Gastrocnemius medialis (tissue), 4 donors: Measurements from ENCODE around the gene CIBAR2. TPM values are rescaled to one million over a fixed set of nuclear protein-coding genes. Genes with fewer than 3 reads are reported as not detected.

ENCODE experiments used
- ATAC-seq, 2 donors: fragments of 150-250 bp; one replicate each; pipeline ENCODE4 v1.9.1; 2016
- DNase-seq, 2 donors: peaks; one replicate each; pipeline ENCODE4 v3.0.0-alpha.2; 2019
- H3K27ac ChIP-seq, 4 donors: fragments of 200-600 bp; sonication (generic); 1 replicate in 1 of 4; 2 replicates in 3 of 4; pipeline ENCODE4 v1.5.1; 2016 to 2018; ENCODE audit warnings: mild to moderate bottlenecking in 2 of 4, moderate library complexity in 1 of 4
- H3K27me3 ChIP-seq, 3 donors: fragments of 200-600 bp; sonication (generic) in 2 of 3; 1 replicate in 1 of 3; 2 replicates in 2 of 3; pipeline versions ENCODE4 v1.5.1 to v1.6.0; 2016 to 2019; ENCODE audit warnings: mild to moderate bottlenecking in 1 of 3, moderate library complexity in 1 of 3
- H3K36me3 ChIP-seq, 2 donors: fragments of 200-600 bp; sonication (generic) in 1 of 2; one replicate each; pipeline ENCODE4 v1.5.1; 2017 to 2018
- H3K4me1 ChIP-seq, 2 donors: fragments of 200-600 bp; sonication (generic) in 1 of 2; one replicate each; pipeline ENCODE4 v1.5.1; 2016 to 2017; ENCODE audit warnings: mild to moderate bottlenecking in 2 of 2
- H3K4me3 ChIP-seq, 4 donors: fragments of 200-600 bp; sonication (generic) in 3 of 4; 1 replicate in 1 of 4; 2 replicates in 3 of 4; pipeline ENCODE4 v1.5.1; 2016 to 2019; ENCODE audit warnings: mild to moderate bottlenecking in 2 of 4
- H3K9me3 ChIP-seq, 3 donors: fragments of 200-600 bp; sonication (generic) in 2 of 3; 1 replicate in 1 of 3; 2 replicates in 2 of 3; pipeline ENCODE4 v1.5.1; 2016 to 2019
- CTCF ChIP-seq, 5 experiments: fragments of 450-650 bp in 3 of 5; fragments of 200-600 bp in 2 of 5; sonication (generic) in 2 of 5; IDR thresholded peaks in 4 of 5; conservative IDR thresholded peaks in 1 of 5; 1 replicate in 4 of 5; 2 replicates in 1 of 5; pipeline ENCODE4 v1.5.1; 2016 to 2019; ENCODE audit warnings: antibody characterized with exemption in 5 of 5, mild to moderate bottlenecking in 3 of 5, moderate library complexity in 3 of 5
- POLR2A ChIP-seq, 2 donors: fragments of 450-650 bp; IDR thresholded peaks; one replicate each; pipeline ENCODE4 v1.6.1; 2017; ENCODE audit warnings: antibody characterized with exemption in 2 of 2, mild to moderate bottlenecking in 2 of 2, moderate library complexity in 2 of 2
- in situ Hi-C, 4 donors: fragments of 200-750 bp; cut with MboI; loops; one replicate each; pipeline versions ENCODE4 v1.15.0 to v1.8.0; 2017; ENCODE audit warnings: low sequenced_read_pairs in 4 of 4
- intact Hi-C: fragments of 100-400 bp; cut with DNase I; formaldehyde crosslinking; loops from one replicate; pipeline ENCODE4 v1.15.1; 2023; ENCODE audit warnings: low total_unique reads
- total RNA-seq, 4 donors: library from RNA; depleted of rRNA; stranded (reverse); fragments of >200 nt; gene quantifications; one replicate each; pipeline versions ENCODE4 v1.1.0 to v1.2.3, GENCODE V29; 2016

CIBAR2 gene
- total RNA-seq, 4 donors from 2014 or later: not detected

GRCh38 chr16:85145734-85146531 lies 33.7 kb upstream of the CIBAR2 start:
- H3K9me3 ChIP-seq: no peaks in the 10 kb centered on the region
- TF ChIP-seq CTCF (IDR thresholded peaks at IDR 0.05 in 4 of 5, conservative IDR thresholded peaks at IDR 0.05 in 1 of 5): no peak
- TF ChIP-seq POLR2A (IDR thresholded peaks at IDR 0.05): no peak
- no peaks in the 10 kb centered on the region for H3K36me3 ChIP-seq
- intact Hi-C loops (no loop called here), in situ Hi-C loops (no loop called here)
- no peak overlapping the region for H3K4me3 ChIP-seq
- no peak for DNase-seq
- no peak for ATAC-seq
- H3K4me1 ChIP-seq: peaks cover 50 to 51% of the 10 kb centered on the region in 2 donors
- peak overlapping the region in 3 of 4 donors; percentile 73 to 99 (median 80) for H3K27ac ChIP-seq
- H3K27me3 ChIP-seq: no peaks in the 10 kb centered on the region

GRCh38 chr16:85145188-85145587 lies 32.9 kb upstream of the CIBAR2 start:
- Histone ChIP-seq H3K36me3 (no peaks in the 10 kb centered on the region), H3K4me3 (no peak overlapping the region), H3K27ac (peak overlapping the region in 2 of 4 donors; percentile 53 to 64), H3K27me3 (no peaks in the 10 kb centered on the region), H3K9me3 (no peaks in the 10 kb centered on the region), H3K4me1 (peaks cover 43 to 44% of the 10 kb centered on the region in 2 donors)
- ATAC-seq: no peak
- in situ Hi-C loops: no loop called here
- DNase-seq: no peak
- intact Hi-C loops: no loop called here
- TF ChIP-seq POLR2A (IDR thresholded peaks at IDR 0.05) (no peak), CTCF (IDR thresholded peaks at IDR 0.05 in 4 of 5, conservative IDR thresholded peaks at IDR 0.05 in 1 of 5) (no peak)

- in situ Hi-C loops: no loop called here
- H3K27ac ChIP-seq: peak overlapping the region in 3 of 4 donors; percentile 53 to 64 (median 54)
- ATAC-seq (no peak), DNase-seq (no peak)
- H3K4me3 ChIP-seq: no peak overlapping the region
- H3K4me1 ChIP-seq: peaks cover 34 to 37% of the 10 kb centered on the region in 2 donors
- TF ChIP-seq CTCF (IDR thresholded peaks at IDR 0.05 in 4 of 5, conservative IDR thresholded peaks at IDR 0.05 in 1 of 5) (no peak), POLR2A (IDR thresholded peaks at IDR 0.05) (no peak)
- H3K36me3 ChIP-seq: no peaks in the 10 kb centered on the region
- H3K9me3 ChIP-seq: no peaks in the 10 kb centered on the region
- intact Hi-C loops: no loop called here
- no peaks in the 10 kb centered on the region for H3K27me3 ChIP-seq
Measured at GRCh38 chr16:85144026-85144915, 32.0 kb upstream of the CIBAR2 start.

- no peaks in the 10 kb centered on the region for H3K36me3 ChIP-seq
- H3K4me1 ChIP-seq: peaks cover 26 to 34% of the 10 kb centered on the region in 2 donors
- no peak for DNase-seq
- H3K9me3 ChIP-seq: no peaks in the 10 kb centered on the region
- no peaks in the 10 kb centered on the region for H3K27me3 ChIP-seq
- H3K27ac ChIP-seq: peak overlapping the region in 1 of 4 donors; percentile 14
- H3K4me3 ChIP-seq: no peak overlapping the region
- in situ Hi-C loops: no loop called here
- TF ChIP-seq CTCF (IDR thresholded peaks at IDR 0.05 in 4 of 5, conservative IDR thresholded peaks at IDR 0.05 in 1 of 5): no peak
- no peak for TF ChIP-seq POLR2A (IDR thresholded peaks at IDR 0.05)
- ATAC-seq: no peak
- intact Hi-C loops: no loop called here
Measured at GRCh38 chr16:85142771-85143211, 30.5 kb upstream of the CIBAR2 start.
